GM23338 (cell line): ENCODE measurements around the gene LAMA4. TPM values are rescaled to one million over a fixed set of nuclear protein-coding genes. Genes with fewer than 3 reads are reported as not detected.

ENCODE experiments used
- ATAC-seq: fragments of 200-7000 bp; cut with Tn5 transposase; 3 replicates; pipeline ENCODE4 v1.9.1; 2020
- DNase-seq: peaks from one replicate; pipeline ENCODE4 v3.0.0-alpha.2; 2015; ENCODE audit warnings: low spot score
- H2AFZ ChIP-seq: fragments of 200-600 bp; sonication (generic); 2 replicates; pipeline ENCODE4 v1.8.0; 2016; ENCODE audit warnings: antibody characterized with exemption, mild to moderate bottlenecking, moderate library complexity
- H3F3A ChIP-seq: fragments of 200-600 bp; sonication (generic); replicated peaks from 2 replicates; pipeline ENCODE4 v1.8.0; 2017; ENCODE audit warnings: antibody characterized with exemption, mixed run types, low read depth
- H3K27ac ChIP-seq: fragments of 200-600 bp; sonication (generic); 2 replicates; pipeline ENCODE4 v1.6.1; 2016; ENCODE audit warnings: low read depth
- H3K27me3 ChIP-seq: fragments of 200-600 bp; sonication (generic); 2 replicates; pipeline ENCODE4 v1.8.0; 2016; ENCODE audit warnings: mild to moderate bottlenecking, mixed run types, moderate library complexity; ENCODE audit not compliant: insufficient read depth
- H3K36me3 ChIP-seq: fragments of 200-600 bp; sonication (generic); 2 replicates; pipeline ENCODE4 v1.8.0; 2016; ENCODE audit warnings: mild to moderate bottlenecking; ENCODE audit not compliant: insufficient read depth
- H3K4me1 ChIP-seq: fragments of 200-600 bp; sonication (generic); 2 replicates; pipeline ENCODE4 v1.8.0; 2016; ENCODE audit warnings: mild to moderate bottlenecking, moderate library complexity; ENCODE audit not compliant: insufficient read depth
- H3K4me2 ChIP-seq: fragments of 200-600 bp; sonication (generic); 2 replicates; pipeline ENCODE4 v1.7.1; 2017; ENCODE audit warnings: mixed run types
- H3K4me3 ChIP-seq: fragments of 200-600 bp; sonication (generic); 2 replicates; pipeline ENCODE4 v1.6.1; 2016; ENCODE audit warnings: mixed run types
- H3K79me2 ChIP-seq: fragments of 200-600 bp; sonication (generic); replicated peaks from 2 replicates; pipeline ENCODE4 v1.8.0; 2017; ENCODE audit warnings: mild to moderate bottlenecking; ENCODE audit not compliant: insufficient read depth
- H3K9me2 ChIP-seq: fragments of 200-600 bp; sonication (generic); 2 replicates; pipeline ENCODE4 v1.8.0; 2017; ENCODE audit not compliant: insufficient read depth
- H4K20me1 ChIP-seq: fragments of 200-600 bp; sonication (generic); replicated peaks from 2 replicates; pipeline ENCODE4 v1.8.0; 2017; ENCODE audit warnings: mild to moderate bottlenecking; ENCODE audit not compliant: insufficient read depth
- H3K27ac Mint-ChIP-seq: 2 replicates; pipeline ENCODE4 v1.8.0; 2020; ENCODE audit warnings: inconsistent platforms, mild to moderate bottlenecking, moderate library complexity, mixed read lengths
- H3K27me3 Mint-ChIP-seq: 3 replicates; pipeline ENCODE4 v1.8.0; 2022; ENCODE audit warnings: low read depth, mild to moderate bottlenecking, moderate library complexity, mixed read lengths, inconsistent platforms; ENCODE audit not compliant: insufficient read depth, poor library complexity
- H3K36me3 Mint-ChIP-seq: 3 replicates; pipeline ENCODE4 v1.8.0; 2021; ENCODE audit warnings: low read depth, mild to moderate bottlenecking, inconsistent platforms, moderate library complexity, mixed read lengths
- H3K4me1 Mint-ChIP-seq: 3 replicates; pipeline ENCODE4 v1.8.0; 2020; ENCODE audit warnings: mild to moderate bottlenecking, inconsistent platforms, mixed read lengths
- H3K4me3 Mint-ChIP-seq: 3 replicates; pipeline ENCODE4 v1.8.0; 2021; ENCODE audit warnings: moderate library complexity, mild to moderate bottlenecking, inconsistent platforms, mixed read lengths
- H3K9me3 Mint-ChIP-seq: 3 replicates; pipeline ENCODE4 v1.8.0; 2020; ENCODE audit warnings: moderate library complexity, mild to moderate bottlenecking, inconsistent platforms, mixed read lengths
- EZH2 ChIP-seq: fragments of 200-600 bp; sonication (generic); IDR thresholded peaks from one replicate; pipeline ENCODE4 v1.8.0; 2017; ENCODE audit warnings: antibody characterized with exemption, mild to moderate bottlenecking, low read depth; ENCODE audit not compliant: unreplicated experiment
- EZH2phosphoT487 ChIP-seq: fragments of 200-600 bp; sonication (generic); IDR thresholded peaks from one replicate; pipeline ENCODE4 v1.8.1; 2018; ENCODE audit warnings: antibody characterized with exemption; ENCODE audit not compliant: unreplicated experiment
- JUNB ChIP-seq: IDR thresholded peaks from one replicate; pipeline ENCODE4 v1.6.1; 2016; ENCODE audit warnings: antibody characterized with exemption; ENCODE audit not compliant: unreplicated experiment
- NANOG ChIP-seq: IDR thresholded peaks from 2 replicates; pipeline ENCODE4 v1.6.1; 2016; ENCODE audit warnings: antibody characterized with exemption, borderline replicate concordance
- POLR2AphosphoS5 ChIP-seq: IDR thresholded peaks from 2 replicates; pipeline ENCODE4 v1.6.1; 2016; ENCODE audit warnings: antibody characterized with exemption, low read depth
- ZNF331 ChIP-seq: fragments of 250-450 bp; sonication (Bioruptor Pico); IDR thresholded peaks from 2 replicates; pipeline ENCODE4 v1.5.0; 2020; ENCODE audit warnings: low read depth, mild to moderate bottlenecking, moderate library complexity
- polyA plus RNA-seq: library from polyadenylated mRNA; unstranded; fragments of >200 nt; fragmentation: Nextera tagmentation; extraction: Ambion mirVana; gene quantifications from 2 replicates; pipeline ENCODE4 v1.2.1, GENCODE V29; 2016
- total RNA-seq: library from RNA; depleted of rRNA; stranded (reverse); fragments of >200 nt; shearing (Covaris generic); gene quantifications from 2 replicates; pipeline ENCODE4 v1.2.3, GENCODE V29; 2014
- TF ChIP-seq, protein P1 (sequence below): fragments of 250-450 bp; sonication (Bioruptor Pico); IDR thresholded peaks from 2 replicates; pipeline ENCODE4 v1.5.0; 2020; ENCODE audit warnings: mild to moderate bottlenecking, moderate library complexity
- TF ChIP-seq, protein P2 (sequence below), 2 experiments: fragments of 200-600 bp in 1 of 2; sonication (generic) in 1 of 2; conservative IDR thresholded peaks; 2 replicates each; pipeline versions ENCODE4 v1.5.1 to v1.6.1; 2016 to 2017; ENCODE audit warnings: antibody characterized with exemption in 2 of 2, low read depth in 2 of 2, mild to moderate bottlenecking in 2 of 2, moderate library complexity in 1 of 2
- TF ChIP-seq, protein P3 (sequence below): IDR thresholded peaks from one replicate; pipeline ENCODE4 v1.6.1; 2018; ENCODE audit warnings: antibody characterized with exemption; ENCODE audit not compliant: unreplicated experiment

Gene LAMA4
- total and polyA plus RNA-seq, 2 experiments from 2014 or later, result 1.7 to 2.8 TPM

DNA sequence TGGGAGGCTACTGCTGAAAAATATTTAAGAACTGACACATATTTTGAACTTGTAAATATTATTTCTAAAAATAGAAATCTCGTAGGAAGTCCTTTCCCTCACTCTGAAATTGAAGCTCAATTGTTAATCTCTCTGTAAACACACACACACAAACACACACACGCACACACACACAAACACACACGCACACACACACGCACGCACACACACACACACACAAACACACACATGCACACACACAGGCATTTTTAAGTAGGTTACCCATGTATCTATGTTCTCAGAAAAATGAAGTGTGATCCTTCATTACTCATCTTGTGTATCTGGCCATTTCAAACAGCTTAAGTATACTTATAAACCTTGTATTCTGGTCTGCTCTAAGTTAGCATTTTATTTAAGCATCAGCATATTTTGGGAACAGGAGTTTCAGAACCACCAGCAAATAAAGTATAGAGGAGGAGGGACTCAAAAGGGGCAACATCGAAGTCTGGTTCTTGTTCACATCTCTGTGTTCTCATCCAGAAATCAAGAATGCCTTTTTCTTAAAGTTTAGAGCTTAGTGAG is 188.9 kb downstream of the LAMA4 start (continued):
- TF ChIP-seq, protein P1, sequence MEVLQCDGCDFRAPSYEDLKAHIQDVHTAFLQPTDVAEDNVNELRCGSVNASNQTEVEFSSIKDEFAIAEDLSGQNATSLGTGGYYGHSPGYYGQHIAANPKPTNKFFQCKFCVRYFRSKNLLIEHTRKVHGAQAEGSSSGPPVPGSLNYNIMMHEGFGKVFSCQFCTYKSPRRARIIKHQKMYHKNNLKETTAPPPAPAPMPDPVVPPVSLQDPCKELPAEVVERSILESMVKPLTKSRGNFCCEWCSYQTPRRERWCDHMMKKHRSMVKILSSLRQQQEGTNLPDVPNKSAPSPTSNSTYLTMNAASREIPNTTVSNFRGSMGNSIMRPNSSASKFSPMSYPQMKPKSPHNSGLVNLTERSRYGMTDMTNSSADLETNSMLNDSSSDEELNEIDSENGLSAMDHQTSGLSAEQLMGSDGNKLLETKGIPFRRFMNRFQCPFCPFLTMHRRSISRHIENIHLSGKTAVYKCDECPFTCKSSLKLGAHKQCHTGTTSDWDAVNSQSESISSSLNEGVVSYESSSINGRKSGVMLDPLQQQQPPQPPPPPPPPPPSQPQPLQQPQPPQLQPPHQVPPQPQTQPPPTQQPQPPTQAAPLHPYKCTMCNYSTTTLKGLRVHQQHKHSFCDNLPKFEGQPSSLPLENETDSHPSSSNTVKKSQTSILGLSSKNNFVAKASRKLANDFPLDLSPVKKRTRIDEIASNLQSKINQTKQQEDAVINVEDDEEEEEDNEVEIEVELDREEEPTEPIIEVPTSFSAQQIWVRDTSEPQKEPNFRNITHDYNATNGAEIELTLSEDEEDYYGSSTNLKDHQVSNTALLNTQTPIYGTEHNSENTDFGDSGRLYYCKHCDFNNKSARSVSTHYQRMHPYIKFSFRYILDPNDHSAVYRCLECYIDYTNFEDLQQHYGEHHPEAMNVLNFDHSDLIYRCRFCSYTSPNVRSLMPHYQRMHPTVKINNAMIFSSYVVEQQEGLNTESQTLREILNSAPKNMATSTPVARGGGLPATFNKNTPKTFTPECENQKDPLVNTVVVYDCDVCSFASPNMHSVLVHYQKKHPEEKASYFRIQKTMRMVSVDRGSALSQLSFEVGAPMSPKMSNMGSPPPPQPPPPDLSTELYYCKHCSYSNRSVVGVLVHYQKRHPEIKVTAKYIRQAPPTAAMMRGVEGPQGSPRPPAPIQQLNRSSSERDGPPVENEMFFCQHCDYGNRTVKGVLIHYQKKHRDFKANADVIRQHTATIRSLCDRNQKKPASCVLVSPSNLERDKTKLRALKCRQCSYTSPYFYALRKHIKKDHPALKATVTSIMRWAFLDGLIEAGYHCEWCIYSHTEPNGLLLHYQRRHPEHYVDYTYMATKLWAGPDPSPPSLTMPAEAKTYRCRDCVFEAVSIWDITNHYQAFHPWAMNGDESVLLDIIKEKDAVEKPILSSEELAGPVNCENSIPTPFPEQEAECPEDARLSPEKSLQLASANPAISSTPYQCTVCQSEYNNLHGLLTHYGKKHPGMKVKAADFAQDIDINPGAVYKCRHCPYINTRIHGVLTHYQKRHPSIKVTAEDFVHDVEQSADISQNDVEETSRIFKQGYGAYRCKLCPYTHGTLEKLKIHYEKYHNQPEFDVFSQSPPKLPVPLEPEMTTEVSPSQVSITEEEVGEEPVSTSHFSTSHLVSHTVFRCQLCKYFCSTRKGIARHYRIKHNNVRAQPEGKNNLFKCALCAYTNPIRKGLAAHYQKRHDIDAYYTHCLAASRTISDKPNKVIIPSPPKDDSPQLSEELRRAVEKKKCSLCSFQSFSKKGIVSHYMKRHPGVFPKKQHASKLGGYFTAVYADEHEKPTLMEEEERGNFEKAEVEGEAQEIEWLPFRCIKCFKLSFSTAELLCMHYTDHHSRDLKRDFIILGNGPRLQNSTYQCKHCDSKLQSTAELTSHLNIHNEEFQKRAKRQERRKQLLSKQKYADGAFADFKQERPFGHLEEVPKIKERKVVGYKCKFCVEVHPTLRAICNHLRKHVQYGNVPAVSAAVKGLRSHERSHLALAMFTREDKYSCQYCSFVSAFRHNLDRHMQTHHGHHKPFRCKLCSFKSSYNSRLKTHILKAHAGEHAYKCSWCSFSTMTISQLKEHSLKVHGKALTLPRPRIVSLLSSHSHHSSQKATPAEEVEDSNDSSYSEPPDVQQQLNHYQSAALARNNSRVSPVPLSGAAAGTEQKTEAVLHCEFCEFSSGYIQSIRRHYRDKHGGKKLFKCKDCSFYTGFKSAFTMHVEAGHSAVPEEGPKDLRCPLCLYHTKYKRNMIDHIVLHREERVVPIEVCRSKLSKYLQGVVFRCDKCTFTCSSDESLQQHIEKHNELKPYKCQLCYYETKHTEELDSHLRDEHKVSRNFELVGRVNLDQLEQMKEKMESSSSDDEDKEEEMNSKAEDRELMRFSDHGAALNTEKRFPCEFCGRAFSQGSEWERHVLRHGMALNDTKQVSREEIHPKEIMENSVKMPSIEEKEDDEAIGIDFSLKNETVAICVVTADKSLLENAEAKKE, result no peak
- TF ChIP-seq, protein P2, sequence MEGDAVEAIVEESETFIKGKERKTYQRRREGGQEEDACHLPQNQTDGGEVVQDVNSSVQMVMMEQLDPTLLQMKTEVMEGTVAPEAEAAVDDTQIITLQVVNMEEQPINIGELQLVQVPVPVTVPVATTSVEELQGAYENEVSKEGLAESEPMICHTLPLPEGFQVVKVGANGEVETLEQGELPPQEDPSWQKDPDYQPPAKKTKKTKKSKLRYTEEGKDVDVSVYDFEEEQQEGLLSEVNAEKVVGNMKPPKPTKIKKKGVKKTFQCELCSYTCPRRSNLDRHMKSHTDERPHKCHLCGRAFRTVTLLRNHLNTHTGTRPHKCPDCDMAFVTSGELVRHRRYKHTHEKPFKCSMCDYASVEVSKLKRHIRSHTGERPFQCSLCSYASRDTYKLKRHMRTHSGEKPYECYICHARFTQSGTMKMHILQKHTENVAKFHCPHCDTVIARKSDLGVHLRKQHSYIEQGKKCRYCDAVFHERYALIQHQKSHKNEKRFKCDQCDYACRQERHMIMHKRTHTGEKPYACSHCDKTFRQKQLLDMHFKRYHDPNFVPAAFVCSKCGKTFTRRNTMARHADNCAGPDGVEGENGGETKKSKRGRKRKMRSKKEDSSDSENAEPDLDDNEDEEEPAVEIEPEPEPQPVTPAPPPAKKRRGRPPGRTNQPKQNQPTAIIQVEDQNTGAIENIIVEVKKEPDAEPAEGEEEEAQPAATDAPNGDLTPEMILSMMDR (conservative IDR thresholded peaks at IDR 0.05; ENCODE audit: low read depth in 2 of 2), result no peak
- TF ChIP-seq ZNF331 (no peak), JUNB (no peak)

DNA sequence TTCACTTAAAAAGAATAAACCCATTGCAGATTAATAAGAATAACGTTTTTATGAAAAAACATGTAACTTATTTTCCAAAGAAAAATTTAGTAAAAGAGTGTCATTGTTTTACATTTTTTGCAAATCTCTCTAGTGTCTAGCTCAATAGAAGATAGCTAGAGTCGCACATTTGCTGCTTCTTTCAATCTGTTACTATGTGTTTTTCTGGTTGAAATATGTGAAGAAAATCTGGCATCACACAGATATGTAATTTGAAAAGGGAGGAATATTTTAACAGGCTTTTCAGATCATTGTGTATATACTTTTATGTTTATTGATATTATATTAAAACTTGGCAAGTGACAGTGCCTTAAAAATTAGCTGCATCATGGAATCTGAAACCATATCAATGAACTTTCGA is 191.4 kb downstream of the LAMA4 start:
- Histone ChIP-seq H4K20me1 (no peaks in the 10 kb centered on the region), H3K4me3 (no peak overlapping the region), H3K79me2 (no peaks in the 10 kb centered on the region), H3K4me2 (no peak overlapping the region), H3K27me3 (no peaks in the 10 kb centered on the region), H3K9me2 (no peaks in the 10 kb centered on the region), H3K4me1 (no peaks in the 10 kb centered on the region), H3K27ac (no peak overlapping the region), H3F3A (no peaks in the 10 kb centered on the region), H2AFZ (no peak overlapping the region), H3K36me3 (no peaks in the 10 kb centered on the region)
- DNase-seq (no peak), ATAC-seq (no peak)
- TF ChIP-seq EZH2 (no peak), ZNF331 (no peak), NANOG (no peak), POLR2AphosphoS5 (no peak), EZH2phosphoT487 (no peak)
- TF ChIP-seq, protein P3, sequence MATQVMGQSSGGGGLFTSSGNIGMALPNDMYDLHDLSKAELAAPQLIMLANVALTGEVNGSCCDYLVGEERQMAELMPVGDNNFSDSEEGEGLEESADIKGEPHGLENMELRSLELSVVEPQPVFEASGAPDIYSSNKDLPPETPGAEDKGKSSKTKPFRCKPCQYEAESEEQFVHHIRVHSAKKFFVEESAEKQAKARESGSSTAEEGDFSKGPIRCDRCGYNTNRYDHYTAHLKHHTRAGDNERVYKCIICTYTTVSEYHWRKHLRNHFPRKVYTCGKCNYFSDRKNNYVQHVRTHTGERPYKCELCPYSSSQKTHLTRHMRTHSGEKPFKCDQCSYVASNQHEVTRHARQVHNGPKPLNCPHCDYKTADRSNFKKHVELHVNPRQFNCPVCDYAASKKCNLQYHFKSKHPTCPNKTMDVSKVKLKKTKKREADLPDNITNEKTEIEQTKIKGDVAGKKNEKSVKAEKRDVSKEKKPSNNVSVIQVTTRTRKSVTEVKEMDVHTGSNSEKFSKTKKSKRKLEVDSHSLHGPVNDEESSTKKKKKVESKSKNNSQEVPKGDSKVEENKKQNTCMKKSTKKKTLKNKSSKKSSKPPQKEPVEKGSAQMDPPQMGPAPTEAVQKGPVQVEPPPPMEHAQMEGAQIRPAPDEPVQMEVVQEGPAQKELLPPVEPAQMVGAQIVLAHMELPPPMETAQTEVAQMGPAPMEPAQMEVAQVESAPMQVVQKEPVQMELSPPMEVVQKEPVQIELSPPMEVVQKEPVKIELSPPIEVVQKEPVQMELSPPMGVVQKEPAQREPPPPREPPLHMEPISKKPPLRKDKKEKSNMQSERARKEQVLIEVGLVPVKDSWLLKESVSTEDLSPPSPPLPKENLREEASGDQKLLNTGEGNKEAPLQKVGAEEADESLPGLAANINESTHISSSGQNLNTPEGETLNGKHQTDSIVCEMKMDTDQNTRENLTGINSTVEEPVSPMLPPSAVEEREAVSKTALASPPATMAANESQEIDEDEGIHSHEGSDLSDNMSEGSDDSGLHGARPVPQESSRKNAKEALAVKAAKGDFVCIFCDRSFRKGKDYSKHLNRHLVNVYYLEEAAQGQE, result no peak
- TF ChIP-seq, protein P2 (conservative IDR thresholded peaks at IDR 0.05; ENCODE audit: low read depth in 2 of 2), result no peak
- Mint-ChIP-seq H3K4me3 (no peak overlapping the region), H3K4me1 (no peaks in the 10 kb centered on the region), H3K27ac (no peak overlapping the region), H3K9me3 (no peaks in the 10 kb centered on the region), H3K36me3 (no peaks in the 10 kb centered on the region), H3K27me3 (no peaks in the 10 kb centered on the region)
